Panc1 (cell line): ENCODE measurements around the gene TBCD. TPM values are rescaled to one million over a fixed set of nuclear protein-coding genes. Genes with fewer than 3 reads are reported as not detected.

Experiments
- ATAC-seq: fragments of 200-7000 bp; cut with Tn5 transposase; 2 replicates; pipeline ENCODE4 v1.9.1; 2020; ENCODE audit warnings: mild to moderate bottlenecking, moderate library complexity
- BruUV-seq: library from RNA; stranded (reverse); fragments of 400-500 nt; replicated peaks from 2 replicates; lab custom pipeline; 2021; lab: Mats Ljungman, UMichigan
- CTCF ChIA-PET: fragments of 300-600 bp; sonication (Branson Sonifier 250); formaldehyde crosslinking; loops from one replicate; lab custom pipeline; 2022; ENCODE audit warnings: antibody characterized with exemption; lab: Charles Lee
- POLR2A ChIA-PET: fragments of 300-600 bp; sonication (Branson Sonifier 250); formaldehyde crosslinking; loops from one replicate; lab custom pipeline; 2022; ENCODE audit warnings: antibody characterized with exemption; lab: Charles Lee
- DNase-seq: peaks from one replicate; pipeline ENCODE4 v3.0.0-alpha.2; 2010; ENCODE audit warnings: low read depth, low spot score
- H3K27ac ChIP-seq: 2 replicates; pipeline ENCODE4 v1.5.1; 2011; ENCODE audit warnings: mild to moderate bottlenecking, low read length, inconsistent platforms
- H3K27me3 ChIP-seq: fragments of 200-500 bp; sonication (Bioruptor generic); 2 replicates; pipeline ENCODE4 v1.6.0; 2014; ENCODE audit warnings: low read length, inconsistent platforms; ENCODE audit not compliant: control insufficient read depth, insufficient read depth
- H3K36me3 ChIP-seq: fragments of 200-500 bp; sonication (Bioruptor generic); 2 replicates; pipeline ENCODE4 v1.5.1; 2014; ENCODE audit warnings: inconsistent platforms, mild to moderate bottlenecking, low read length, moderate library complexity; ENCODE audit not compliant: control insufficient read depth, insufficient read depth
- H3K4me1 ChIP-seq: 2 replicates; pipeline ENCODE4 v1.5.1; 2011; ENCODE audit warnings: inconsistent platforms, mild to moderate bottlenecking, low read length, moderate library complexity; ENCODE audit not compliant: control insufficient read depth, insufficient read depth
- H3K4me3 ChIP-seq, 2 experiments: 2 replicates each; pipeline ENCODE4 v1.5.1; 2011 to 2012; ENCODE audit warnings: low read depth in 2 of 2, low read length in 2 of 2, mild to moderate bottlenecking in 2 of 2, inconsistent platforms in 1 of 2, moderate library complexity in 1 of 2
- H3K9me3 ChIP-seq: fragments of 200-500 bp; sonication (Bioruptor generic); 2 replicates; pipeline ENCODE4 v1.5.1; 2014; ENCODE audit warnings: low read depth, mild to moderate bottlenecking, inconsistent platforms, low read length, moderate library complexity; ENCODE audit not compliant: control insufficient read depth, insufficient read depth
- CTCF ChIP-seq: fragments of 450-650 bp; IDR thresholded peaks from 2 replicates; pipeline ENCODE4 v1.5.1; 2017; ENCODE audit warnings: mild to moderate bottlenecking
- POLR2AphosphoS5 ChIP-seq: IDR thresholded peaks from 2 replicates; pipeline ENCODE4 v1.6.1; 2012; ENCODE audit warnings: mild to moderate bottlenecking, low read depth, low read length, moderate library complexity
- REST ChIP-seq, 2 experiments: IDR thresholded peaks; 2 replicates each; pipeline ENCODE4 v1.6.1; 2011 to 2012; ENCODE audit warnings: low read depth in 2 of 2, control low read depth in 1 of 2, low read length in 1 of 2, mild to moderate bottlenecking in 1 of 2, moderate library complexity in 1 of 2; ENCODE audit not compliant: insufficient read depth in 1 of 2
- SIN3A ChIP-seq: IDR thresholded peaks from 2 replicates; pipeline ENCODE4 v1.6.1; 2012; ENCODE audit warnings: low read depth, mild to moderate bottlenecking, low read length, moderate library complexity, borderline replicate concordance; ENCODE audit not compliant: insufficient read depth
- TCF7L2 ChIP-seq: IDR thresholded peaks from 2 replicates; pipeline ENCODE4 v1.6.1; 2011; ENCODE audit warnings: mild to moderate bottlenecking, low read depth, low read length, inconsistent platforms
- in situ Hi-C: cut with HindIII; loops from 2 replicates; pipeline ENCODE4 v1.10.0; 2016; ENCODE audit warnings: low sequenced_read_pairs, low pct_unique_long_range_greater_than_20kb
- intact Hi-C: fragments of 100-400 bp; cut with micrococcal nuclease; formaldehyde crosslinking; loops from one replicate; pipeline ENCODE4 v1.10.0; 2022; ENCODE audit not compliant: unreplicated experiment
- total RNA-seq: library from RNA; stranded (reverse); gene quantifications from one replicate; pipeline ENCODE4 v1.2.1, GENCODE V29; 2021; ENCODE audit not compliant: unreplicated experiment

TBCD gene
- total RNA-seq, 1 experiment from 2014 or later, result 186 TPM

DNA sequence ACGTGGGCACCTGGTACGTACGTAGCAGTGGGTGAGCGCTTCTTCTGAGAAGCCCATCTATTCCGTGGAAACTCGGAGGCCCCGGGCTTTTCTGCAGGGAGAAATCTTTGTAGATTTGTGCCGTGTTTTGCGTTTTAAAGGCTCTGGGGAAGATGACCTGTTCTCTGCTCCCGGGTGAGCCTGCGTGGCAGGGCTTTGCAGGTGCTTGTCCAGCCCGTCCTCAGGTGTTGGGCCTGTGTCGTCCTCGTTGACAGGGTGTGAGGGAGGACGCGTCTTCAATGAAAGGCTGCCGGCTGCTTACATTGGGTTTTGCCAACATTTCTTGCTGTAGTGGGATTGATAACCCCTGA lies 175.4 kb downstream of the TBCD start:
- H3K27ac ChIP-seq, result no peak overlapping the region
- in situ Hi-C loops (no loop called here), intact Hi-C loops (no loop called here)
- ATAC-seq (no peak), DNase-seq (no peak)
- no peak for TF ChIP-seq POLR2AphosphoS5
- TF ChIP-seq SIN3A, result no peak
- TF ChIP-seq TCF7L2, result no peak
- no peak for TF ChIP-seq REST (IDR thresholded peaks at IDR 0.05; ENCODE audit: insufficient read depth in 1 of 2, low read depth in 2 of 2, low read length in 1 of 2)
- no peak for TF ChIP-seq CTCF
- peaks cover 8% of the 10 kb centered on the region for H3K36me3 ChIP-seq
- H3K9me3 ChIP-seq, result no peaks in the 10 kb centered on the region
- no peak overlapping the region for H3K4me3 ChIP-seq
- BruUV-seq, result no TSS peak
- H3K27me3 ChIP-seq, result no peaks in the 10 kb centered on the region
- ChIA-PET POLR2A (no interaction called here), CTCF (interaction anchor here (1.4 kb wide), 1 partner anchor 9 kb away, joined by 3 read pairs; no protein-coding TSS in a partner anchor)
- H3K4me1 ChIP-seq, result no peaks in the 10 kb centered on the region

- no peak for DNase-seq
- no TSS peak for BruUV-seq
- Histone ChIP-seq H3K36me3 (peaks cover 8% of the 10 kb centered on the region), H3K4me1 (no peaks in the 10 kb centered on the region), H3K4me3 (no peak overlapping the region), H3K27me3 (no peaks in the 10 kb centered on the region), H3K27ac (no peak overlapping the region), H3K9me3 (no peaks in the 10 kb centered on the region)
- ATAC-seq, result no peak
- CTCF ChIA-PET, result interaction anchor here (1.4 kb wide), 1 partner anchor 9 kb away, joined by 3 read pairs; no protein-coding TSS in a partner anchor
- intact Hi-C loops (no loop called here), in situ Hi-C loops (no loop called here)
- TF ChIP-seq CTCF (no peak), SIN3A (no peak)
- POLR2A ChIA-PET, result no interaction called here
Measured at GRCh38 chr17:82927661-82928601, 176.1 kb downstream of the TBCD start.
